GM20431 (cell line): ENCODE data around the gene MYCBPAP.
"Not testable (repeated sequence)": the region's sequence is repeated elsewhere in the genome, so short reads cannot be mapped to it uniquely, and the experiment has no call there.

ENCODE experiments used
- in situ Hi-C: fragments of 300-500 bp; cut with MseI, MboI; formaldehyde crosslinking; loops from one replicate; pipeline ENCODE4 v1.15.0; 2020; ENCODE audit warnings: low sequenced_read_pairs; ENCODE audit not compliant: unreplicated experiment

MYCBPAP gene

DNA sequence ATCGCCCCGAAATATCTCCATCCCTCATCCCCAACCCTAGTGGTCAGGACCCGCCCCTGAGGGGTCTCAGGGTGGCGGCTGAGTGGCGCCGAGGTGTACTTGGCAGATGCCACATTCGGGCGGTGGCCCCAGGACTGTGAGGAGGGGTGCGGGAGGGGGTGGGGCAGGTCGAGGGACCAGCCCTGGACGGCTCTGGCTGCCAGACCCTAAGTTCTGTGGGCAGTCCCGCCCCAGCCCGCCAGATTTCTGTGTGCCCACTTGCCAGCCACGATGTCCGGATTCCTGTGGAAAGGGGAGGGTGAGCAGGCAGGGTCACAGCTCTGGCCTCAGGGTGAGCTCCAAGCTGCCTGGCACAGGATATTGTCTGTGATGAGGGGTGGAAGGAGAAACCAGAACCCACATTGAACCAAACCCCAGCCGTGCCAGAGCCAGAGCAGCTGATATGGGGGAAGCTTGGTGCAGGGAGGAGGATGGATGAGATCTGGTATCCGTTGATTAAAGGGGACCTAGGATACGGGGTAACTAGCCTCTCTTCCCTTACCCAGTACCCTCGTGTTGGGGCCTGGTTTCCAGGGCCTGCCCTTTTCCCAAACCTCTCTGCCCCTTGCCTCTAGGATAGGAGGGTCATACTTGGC lies 38.5 kb upstream of the MYCBPAP start:
- in situ Hi-C loops: no loop called here

- in situ Hi-C loops: no loop called here
Observed at GRCh38 chr17:50470426-50470825, 37.8 kb upstream of the MYCBPAP start.

DNA sequence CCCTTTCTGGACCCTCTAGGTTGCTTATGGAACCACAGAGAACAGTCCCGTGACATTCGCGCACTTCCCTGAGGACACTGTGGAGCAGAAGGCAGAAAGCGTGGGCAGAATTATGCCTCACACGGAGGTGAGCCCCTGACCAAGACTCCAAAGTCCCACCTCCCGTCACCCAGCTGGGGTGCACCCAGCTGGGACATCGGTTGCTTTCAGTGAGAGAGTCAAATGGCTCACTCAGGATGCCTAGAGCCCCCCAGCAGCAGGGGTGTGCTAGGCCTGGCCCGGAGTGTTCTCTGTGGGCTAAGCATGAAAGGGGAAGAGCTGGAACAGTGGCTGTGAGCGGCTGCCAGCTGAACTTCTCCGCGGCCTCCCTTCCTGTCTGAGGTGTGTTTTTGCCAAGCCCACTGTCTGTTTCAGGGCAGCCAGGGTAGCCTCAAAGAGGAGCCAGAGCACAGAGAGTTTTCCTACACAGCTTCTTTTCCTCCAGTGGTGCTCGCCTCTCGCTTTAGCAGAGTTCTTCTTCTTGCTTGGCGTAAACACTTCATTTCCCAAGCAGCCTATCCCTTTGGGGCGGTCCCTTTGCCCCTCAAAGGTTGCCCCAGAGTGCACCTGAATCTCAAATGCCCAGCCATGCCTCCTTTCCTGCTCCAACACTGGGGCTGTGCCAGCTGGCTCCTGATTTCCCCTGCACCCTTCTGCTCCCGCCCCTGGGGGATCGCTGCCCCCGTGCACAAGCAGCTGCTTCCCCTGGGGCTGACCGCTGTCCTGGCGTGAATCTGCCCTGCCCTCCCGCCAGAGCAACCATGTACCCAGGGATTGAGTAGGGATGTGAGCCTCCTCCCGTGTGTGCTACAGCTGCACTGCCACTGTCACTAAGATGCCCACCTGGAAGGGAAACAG lies 37.0 kb upstream of the MYCBPAP start:
- in situ Hi-C loops: no loop called here

GRCh38 chr17:50472286-50472685 lies 36.0 kb upstream of the MYCBPAP start:
- in situ Hi-C loops: no loop called here

DNA sequence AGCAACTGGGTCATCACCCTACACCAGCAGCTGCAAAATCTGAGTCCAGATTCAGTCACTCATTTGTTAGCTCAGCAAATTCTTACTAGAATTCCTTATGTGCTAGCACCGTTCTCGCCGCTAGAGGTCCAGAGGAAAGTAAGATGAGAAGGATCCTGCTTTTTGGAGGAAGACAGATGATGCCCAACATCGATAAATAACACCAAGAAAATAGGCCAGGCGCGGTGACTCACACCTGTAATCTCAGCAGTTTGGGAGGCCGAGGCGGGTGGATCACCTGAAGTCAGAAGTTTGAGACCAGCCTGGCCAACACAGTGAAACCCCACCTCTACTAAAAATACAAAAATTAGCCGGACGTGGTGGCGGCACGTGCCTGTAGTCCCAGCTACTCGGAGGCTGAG lies 35.5 kb upstream of the MYCBPAP start:
- in situ Hi-C loops: not testable (repeated sequence)

GRCh38 chr17:50473901-50474300 lies 34.3 kb upstream of the MYCBPAP start:
- in situ Hi-C loops: no loop called here

GRCh38 chr17:50474523-50474922 lies 33.7 kb upstream of the MYCBPAP start:
- in situ Hi-C loops: no loop called here

DNA sequence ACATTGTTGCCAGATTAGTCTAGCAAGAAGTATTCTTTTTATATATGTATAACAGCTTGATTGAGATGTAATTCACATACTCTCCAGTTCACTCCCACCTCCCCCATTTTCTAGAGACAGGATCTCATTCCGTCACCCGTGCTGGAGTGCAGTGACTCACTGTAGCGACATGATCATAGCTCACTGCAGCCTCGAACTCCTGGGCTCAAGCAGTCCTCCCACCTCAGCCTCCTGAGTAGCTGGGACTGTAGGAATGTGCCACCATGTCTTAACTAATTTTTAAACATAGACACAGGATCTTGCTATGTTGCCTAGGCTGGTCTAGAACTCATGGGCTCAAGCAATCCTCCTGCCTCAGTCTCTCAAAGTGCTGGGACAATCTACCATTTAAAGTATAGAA lies 32.9 kb upstream of the MYCBPAP start:
- in situ Hi-C loops: no loop called here

- in situ Hi-C loops: not testable (repeated sequence)
Observed at GRCh38 chr17:50475775-50476544, 32.3 kb upstream of the MYCBPAP start.

DNA sequence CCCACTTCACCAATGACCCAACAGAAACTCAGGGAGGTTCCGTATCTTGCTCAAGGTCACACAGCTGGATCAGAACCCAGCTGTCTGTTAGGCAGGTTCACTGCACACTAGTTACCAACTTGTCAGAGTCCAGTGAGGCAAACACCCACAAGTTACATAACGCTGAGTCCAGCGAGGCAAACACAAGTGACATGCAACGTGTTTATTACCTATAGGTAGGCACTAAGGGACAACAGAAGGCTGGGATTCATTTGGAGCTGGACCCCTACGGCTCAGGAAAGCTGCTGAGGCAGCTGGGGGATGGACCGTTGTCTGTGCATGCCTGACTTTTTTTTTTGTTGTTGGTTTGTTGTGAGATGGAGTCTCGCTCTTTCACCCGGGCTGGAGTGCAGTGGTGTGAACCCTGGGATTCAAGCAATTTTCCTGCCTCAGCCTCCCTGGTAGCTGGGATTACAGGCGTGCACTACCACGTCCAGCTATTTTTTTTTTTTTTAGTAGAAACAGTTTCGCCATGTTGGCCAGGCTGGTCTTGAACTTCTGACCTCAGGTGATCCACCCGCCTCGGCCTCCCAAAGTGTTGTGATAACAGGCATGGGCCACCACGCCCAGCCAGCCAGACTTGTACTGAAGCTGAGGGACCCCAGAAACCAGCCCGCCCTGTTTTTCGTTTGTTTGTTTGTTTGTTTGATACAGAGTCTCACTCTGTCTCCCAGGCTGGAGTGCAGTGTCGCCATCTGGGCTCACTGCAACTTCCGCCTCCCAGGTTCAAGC lies 31.5 kb upstream of the MYCBPAP start:
- in situ Hi-C loops: no loop called here

DNA sequence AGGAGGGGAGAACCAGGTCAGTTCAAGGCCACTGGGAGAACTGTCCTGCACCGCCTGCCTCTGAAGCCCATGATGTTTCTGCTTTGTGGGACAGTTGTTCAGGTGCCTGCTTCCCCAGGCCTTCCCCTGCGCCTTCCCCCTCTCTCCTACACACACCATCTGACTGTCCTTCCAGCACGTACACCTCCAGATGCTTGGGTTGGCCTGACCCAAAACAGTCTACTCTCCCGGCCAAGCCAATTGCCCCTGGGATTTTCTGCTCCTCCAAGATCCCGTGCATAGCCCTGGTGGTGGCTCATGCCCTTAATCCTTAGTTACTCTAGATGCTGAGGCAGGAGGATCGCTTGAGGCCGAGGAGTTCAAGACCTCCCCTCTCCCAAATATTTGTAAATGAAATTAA lies 30.3 kb upstream of the MYCBPAP start:
- in situ Hi-C loops: no loop called here

- in situ Hi-C loops: no loop called here
Observed at GRCh38 chr17:50478391-50479381, 29.6 kb upstream of the MYCBPAP start, which contains the start of gene RSAD1. Gene RSAD1 (plus strand): TSS chr17:50478860. CDS start chr17:50478885, 25 bp downstream.

- in situ Hi-C loops: loop anchor here (10.0 kb wide), 1 partner anchor 65 kb away; the partner anchor contains the start of gene SPATA20
Observed at GRCh38 chr17:50479522-50480141, 28.6 kb upstream of the MYCBPAP start.

- in situ Hi-C loops: loop anchor here (10.0 kb wide), 1 partner anchor 65 kb away; the partner anchor contains the start of gene SPATA20
Observed at GRCh38 chr17:50480142-50480764, 28.0 kb upstream of the MYCBPAP start.

GRCh38 chr17:50480854-50481490 lies 27.3 kb upstream of the MYCBPAP start:
- in situ Hi-C loops: loop anchor here (10.0 kb wide), 1 partner anchor 64 kb away; the partner anchor contains the start of gene SPATA20

- in situ Hi-C loops: loop anchor here (10.0 kb wide), 1 partner anchor 63 kb away; the partner anchor contains the start of gene SPATA20
Observed at GRCh38 chr17:50481648-50482047, 26.6 kb upstream of the MYCBPAP start.

DNA sequence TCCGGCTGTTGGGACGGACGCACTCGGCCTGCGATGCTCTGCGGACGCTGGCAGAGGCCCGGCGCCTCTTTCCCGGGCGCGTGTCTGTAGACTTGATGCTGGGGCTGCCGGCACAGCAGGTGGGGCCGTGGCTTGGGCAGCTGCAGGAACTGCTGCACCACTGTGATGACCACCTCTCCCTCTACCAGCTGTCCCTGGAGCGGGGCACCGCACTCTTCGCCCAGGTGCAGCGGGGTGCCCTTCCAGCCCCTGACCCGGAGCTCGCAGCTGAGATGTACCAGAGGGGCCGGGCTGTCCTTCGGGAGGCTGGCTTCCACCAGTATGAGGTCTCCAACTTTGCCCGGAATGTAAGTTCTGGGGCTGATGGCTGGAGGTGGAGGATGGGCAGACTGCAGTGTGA lies 26.1 kb upstream of the MYCBPAP start:
- in situ Hi-C loops: loop anchor here (10.0 kb wide), 1 partner anchor 63 kb away; the partner anchor contains the start of gene SPATA20
